B cell (primary cell): Measurements from ENCODE around the gene SNW1. TPM values are rescaled to one million over a fixed set of nuclear protein-coding genes. Genes with fewer than 3 reads are reported as not detected.

Experiments
- ATAC-seq: fragments of 200-7000 bp; cut with Tn5 transposase; one replicate; pipeline ENCODE4 v1.10.0; 2021; ENCODE audit warnings: low read depth, mild to moderate bottlenecking, moderate number of reproducible peaks, moderate library complexity
- CTCF ChIA-PET: fragments of 350-600 bp; sonication (Branson Sonifier 250); formaldehyde crosslinking; loops from one replicate; lab custom pipeline; 2021; ENCODE audit warnings: antibody characterized with exemption, inconsistent platforms; lab: Charles Lee
- POLR2A ChIA-PET: fragments of 350-600 bp; sonication (Branson Sonifier 250); formaldehyde crosslinking; loops from one replicate; lab custom pipeline; 2021; ENCODE audit warnings: antibody characterized with exemption; lab: Charles Lee
- DNase-seq: peaks from one replicate; pipeline ENCODE4 v3.0.0; 2013
- H2AFZ ChIP-seq: 2 replicates; pipeline ENCODE4 v1.6.1; 2012; ENCODE audit warnings: mild to moderate bottlenecking, low read depth, low read length; ENCODE audit not compliant: insufficient read depth, poor library complexity, severe bottlenecking
- H3K27ac ChIP-seq, 2 donors: 1 replicate in 1 of 2; 2 replicates in 1 of 2; pipeline ENCODE4 v1.5.1; 2012 to 2013; ENCODE audit warnings: low read length in 2 of 2, mild to moderate bottlenecking in 2 of 2, moderate library complexity in 1 of 2
- H3K27me3 ChIP-seq, 4 experiments: fragments of 200-600 bp in 1 of 4; sonication (generic) in 1 of 4; replicated peaks in 1 of 4; 1 replicate in 2 of 4; 2 replicates in 2 of 4; pipeline versions ENCODE4 v1.6.1 to v1.7.0; 2013 to 2016; ENCODE audit warnings: low read length in 3 of 4, mild to moderate bottlenecking in 2 of 4, mixed read lengths in 1 of 4, moderate library complexity in 1 of 4; ENCODE audit not compliant: insufficient read depth in 4 of 4, control insufficient read depth in 3 of 4; ENCODE audit errors: control extremely low read depth in 1 of 4
- H3K36me3 ChIP-seq, 2 experiments: replicated peaks in 1 of 2; 1 replicate in 1 of 2; 2 replicates in 1 of 2; pipeline versions ENCODE4 v1.6.1 to v1.7.1; 2013; ENCODE audit warnings: low read length in 1 of 2; ENCODE audit not compliant: insufficient read depth in 2 of 2, control insufficient read depth in 1 of 2; ENCODE audit errors: control extremely low read depth in 1 of 2, extremely low read depth in 1 of 2
- H3K4me1 ChIP-seq, 2 donors: fragments of 200-600 bp in 1 of 2; sonication (generic) in 1 of 2; 1 replicate in 1 of 2; 2 replicates in 1 of 2; pipeline versions ENCODE4 v1.5.1 to v1.6.1; 2013 to 2017; ENCODE audit warnings: low read length in 2 of 2; ENCODE audit not compliant: control insufficient read depth in 2 of 2, insufficient read depth in 2 of 2
- H3K4me2 ChIP-seq: replicated peaks from 2 replicates; pipeline ENCODE3; 2012; ENCODE audit warnings: mild to moderate bottlenecking, low read depth, low read length; ENCODE audit not compliant: poor library complexity, severe bottlenecking
- H3K4me3 ChIP-seq, 5 experiments: fragments of 200-600 bp in 1 of 5; sonication (generic) in 1 of 5; 1 replicate in 3 of 5; 2 replicates in 2 of 5; pipeline versions ENCODE4 v1.5.1 to v1.7.0; 2011 to 2016; ENCODE audit warnings: low read length in 4 of 5, mild to moderate bottlenecking in 4 of 5, low read depth in 2 of 5, control low read depth in 1 of 5, moderate library complexity in 1 of 5; ENCODE audit not compliant: insufficient read depth in 1 of 5; ENCODE audit errors: control extremely low read depth in 1 of 5, extremely low read depth in 1 of 5
- H3K79me2 ChIP-seq: fragments of 200-600 bp; sonication (generic); one replicate; pipeline ENCODE4 v1.6.0; 2016; ENCODE audit warnings: low read length; ENCODE audit not compliant: control insufficient read depth, insufficient read depth
- H3K9ac ChIP-seq: fragments of 200-600 bp; sonication (generic); 2 replicates; pipeline ENCODE4 v1.6.1; 2017; ENCODE audit warnings: mild to moderate bottlenecking, low read length, moderate library complexity
- H3K9me3 ChIP-seq, 3 donors: one replicate each; pipeline versions ENCODE4 v1.6.1 to v1.7.1; 2013; ENCODE audit warnings: low read length in 2 of 3; ENCODE audit not compliant: control insufficient read depth in 2 of 3, insufficient read depth in 1 of 3; ENCODE audit errors: control extremely low read depth in 1 of 3
- H4K20me1 ChIP-seq: 2 replicates; pipeline ENCODE4 v1.6.0; 2012; ENCODE audit warnings: mild to moderate bottlenecking, low read length; ENCODE audit not compliant: insufficient read depth, control insufficient read depth, poor library complexity, severe bottlenecking
- H3K27ac Mint-ChIP-seq: one replicate; pipeline ENCODE4 v1.8.0; 2021; ENCODE audit warnings: mixed read lengths
- H3K27me3 Mint-ChIP-seq: one replicate; pipeline ENCODE4 v1.8.0; 2021; ENCODE audit warnings: mixed read lengths
- H3K4me1 Mint-ChIP-seq: one replicate; pipeline ENCODE4 v1.8.0; 2021; ENCODE audit warnings: mixed read lengths
- H3K4me3 Mint-ChIP-seq: one replicate; pipeline ENCODE4 v1.8.0; 2021; ENCODE audit warnings: mixed read lengths
- H3K9me3 Mint-ChIP-seq: one replicate; pipeline ENCODE4 v1.8.0; 2022; ENCODE audit warnings: mixed read lengths; ENCODE audit not compliant: insufficient read depth
- CTCF ChIP-seq: fragments of 200-600 bp; IDR thresholded peaks from one replicate; pipeline ENCODE4 v1.8.0; 2022; ENCODE audit warnings: antibody characterized with exemption, mild to moderate bottlenecking
- EZH2 ChIP-seq: IDR thresholded peaks from 2 replicates; pipeline ENCODE4 v1.6.1; 2012; ENCODE audit warnings: borderline replicate concordance, low read depth, mild to moderate bottlenecking, moderate library complexity, low read length; ENCODE audit not compliant: insufficient read depth, poor library complexity, severe bottlenecking
- WGBS: methylation state at CpG from one replicate; pipeline ENCODE4 v1.1.5; 2013; ENCODE audit warnings: missing lambda C conversion rate; ENCODE audit not compliant: insufficient coverage; 5-methylcytosine and 5-hydroxymethylcytosine counted together
- intact Hi-C: fragments of 100-400 bp; cut with micrococcal nuclease; formaldehyde crosslinking; loops from one replicate; pipeline ENCODE4 v1.10.0; 2022
- polyA plus RNA-seq: library from polyadenylated mRNA; depleted of rRNA; stranded (reverse); fragments of >200 nt; gene quantifications from 2 replicates; pipeline ENCODE4 v1.2.3, GENCODE V29; 2012
- total RNA-seq, 2 donors: library from RNA; stranded (reverse); fragments of 120-200 nt in 1 of 2; gene quantifications; 1 replicate in 1 of 2; 2 replicates in 1 of 2; pipeline versions ENCODE4 v1.2.3 to v1.2.4, GENCODE V29; 2013 to 2022

SNW1 gene
- total and polyA plus RNA-seq, 2 donors (not counting 1 experiment from before 2014, with no cell fraction given) = 15.0 to 86.4 TPM

GRCh38 chr14:77741438-77741837, 19.5 kb downstream of the SNW1 start:
- Histone ChIP-seq H3K79me2 (peaks cover 61% of the 10 kb centered on the region), H3K4me1 (no peaks in the 10 kb centered on the region), H3K4me3 (no peak overlapping the region), H3K27me3 (no peaks in the 10 kb centered on the region), H3K36me3 (peaks cover 10 to 60% of the 10 kb centered on the region in 2 experiments), H3K9ac (no peak overlapping the region), H3K9me3 (no peaks in the 10 kb centered on the region), H3K27ac (no peak overlapping the region), H3K4me2 (no peak overlapping the region), H2AFZ (no peak overlapping the region), H4K20me1 (peaks cover 42% of the 10 kb centered on the region)
- Mint-ChIP-seq H3K9me3 (no peaks in the 10 kb centered on the region), H3K27me3 (no peaks in the 10 kb centered on the region), H3K27ac (no peak overlapping the region), H3K4me3 (no peak overlapping the region), H3K4me1 (peaks cover 2% of the 10 kb centered on the region)
- intact Hi-C loops = no loop called here
- DNase-seq (no peak), ATAC-seq (no peak)
- ChIA-PET POLR2A (no interaction called here), CTCF (no interaction called here)
- TF ChIP-seq CTCF = no peak
- no peak for TF ChIP-seq EZH2
- WGBS = no CpG with 5 or more reads among the region's 2 CpGs

DNA sequence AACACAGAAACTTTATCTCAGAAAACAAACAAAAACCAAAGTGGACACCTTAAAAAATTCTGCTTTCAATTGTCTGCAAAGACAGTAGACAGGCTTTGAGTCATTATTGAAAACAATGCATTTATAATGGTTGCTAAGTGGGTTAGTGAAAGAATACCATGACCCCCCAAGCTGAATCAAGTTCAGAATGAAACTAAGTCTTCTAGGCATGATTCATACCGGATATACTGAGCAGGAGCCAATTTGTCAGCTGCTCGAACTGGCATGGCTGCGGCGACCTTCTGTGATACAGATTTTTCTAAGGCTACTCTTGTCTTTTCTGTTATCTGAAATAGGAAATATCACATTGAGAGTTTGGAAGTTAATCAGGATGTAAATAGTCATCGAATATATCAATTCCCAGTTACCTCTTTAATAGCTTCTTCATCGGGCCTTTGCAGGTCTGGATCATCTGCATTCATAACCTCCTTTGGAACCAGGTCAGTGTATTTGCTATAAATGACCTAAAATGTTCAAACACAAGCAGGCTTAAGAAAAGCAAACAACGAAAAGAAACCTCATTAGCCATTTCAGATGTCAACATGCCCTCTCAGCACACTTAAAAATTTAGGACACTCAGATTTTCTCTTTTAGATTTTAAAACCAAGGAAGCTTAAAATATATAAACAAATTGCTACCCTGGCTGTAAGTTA, 22.3 kb downstream of the SNW1 start:
- peaks cover 2% of the 10 kb centered on the region for H3K4me1 Mint-ChIP-seq
- peaks cover 7 to 64% of the 10 kb centered on the region in 2 experiments for H3K36me3 ChIP-seq
- DNase-seq (no peak), ATAC-seq (no peak)
- peaks cover 51% of the 10 kb centered on the region for H3K79me2 ChIP-seq
- peaks cover 33% of the 10 kb centered on the region for H4K20me1 ChIP-seq
- H3K4me3 ChIP-seq = no peak overlapping the region
- intact Hi-C loops = no loop called here
- no peaks in the 10 kb centered on the region for H3K9me3 ChIP-seq
- no peaks in the 10 kb centered on the region for H3K9me3 Mint-ChIP-seq
- no peak overlapping the region for H2AFZ ChIP-seq
- H3K27ac ChIP-seq = no peak overlapping the region
- ChIA-PET POLR2A (interaction anchor here (0.5 kb wide), 1 partner anchor 137 kb away, joined by 5 read pairs; no protein-coding TSS in a partner anchor), CTCF (no interaction called here)
- no peak overlapping the region for H3K27ac Mint-ChIP-seq
- no peaks in the 10 kb centered on the region for H3K27me3 Mint-ChIP-seq
- H3K27me3 ChIP-seq = no peaks in the 10 kb centered on the region
- WGBS = 80% methylated on average over 1 of the region's 7 CpGs
- no peak overlapping the region for H3K4me3 Mint-ChIP-seq
- H3K4me2 ChIP-seq = no peak overlapping the region
- no peak overlapping the region for H3K9ac ChIP-seq
- H3K4me1 ChIP-seq = no peaks in the 10 kb centered on the region
- TF ChIP-seq EZH2 = no peak
- no peak for TF ChIP-seq CTCF
